Endothelial cell of umbilical vein (primary cell): ENCODE data around the gene TBC1D5. TPM values are rescaled to one million over a fixed set of nuclear protein-coding genes. Genes with fewer than 3 reads are reported as not detected.

Experiments used
- BruUV-seq: library from RNA; stranded (reverse); fragments of 400-500 nt; replicated peaks from 2 replicates; lab custom pipeline; 2021; lab: Mats Ljungman, UMichigan
- CTCF ChIA-PET: fragments of 300-600, 350-600 bp; sonication (Branson Sonifier 250); formaldehyde crosslinking; loops from one replicate; lab custom pipeline; 2021; ENCODE audit warnings: antibody characterized with exemption, inconsistent platforms; lab: Charles Lee
- POLR2A ChIA-PET: fragments of 300-600, 350-600 bp; sonication (Branson Sonifier 250); formaldehyde crosslinking; loops from one replicate; lab custom pipeline; 2021; ENCODE audit warnings: antibody characterized with exemption, inconsistent platforms; lab: Charles Lee
- DNase-seq: peaks from one replicate; pipeline ENCODE4 v3.0.0-alpha.2; 2011; ENCODE audit warnings: low read depth, low spot score
- FAIRE-seq: peaks from 2 replicates; lab custom pipeline; 2011; peaks lifted over from hg19 to GRCh38; lab: Jason Lieb, UNC
- H2AFZ ChIP-seq: 2 replicates; pipeline ENCODE4 v1.6.0; 2012; ENCODE audit warnings: low read depth, low read length, control low read depth, inconsistent platforms
- H3K27ac ChIP-seq: 2 replicates; pipeline ENCODE4 v1.5.1; 2011; ENCODE audit warnings: low read depth, mild to moderate bottlenecking, control low read depth, low read length, moderate library complexity; ENCODE audit not compliant: insufficient read depth
- H3K27me3 ChIP-seq, 2 experiments: 2 replicates each; pipeline versions ENCODE4 v1.6.0 to v1.6.1; 2011; ENCODE audit warnings: low read length in 2 of 2, mixed read lengths in 1 of 2; ENCODE audit not compliant: control insufficient read depth in 2 of 2, insufficient read depth in 2 of 2
- H3K36me3 ChIP-seq, 2 experiments: 2 replicates in 1 of 2; 3 replicates in 1 of 2; pipeline ENCODE4 v1.5.1; 2011; ENCODE audit warnings: low read length in 2 of 2, mild to moderate bottlenecking in 1 of 2, moderate library complexity in 1 of 2; ENCODE audit not compliant: control insufficient read depth in 2 of 2, insufficient read depth in 2 of 2; ENCODE audit errors: extremely low read depth in 1 of 2
- H3K4me1 ChIP-seq: 3 replicates; pipeline ENCODE4 v1.5.1; 2011; ENCODE audit warnings: mild to moderate bottlenecking, low read length; ENCODE audit not compliant: control insufficient read depth, insufficient read depth; ENCODE audit errors: extremely low read depth
- H3K4me2 ChIP-seq: 2 replicates; pipeline ENCODE4 v1.6.1; 2011; ENCODE audit warnings: low read length, control low read depth, mixed read lengths; ENCODE audit not compliant: insufficient read depth
- H3K4me3 ChIP-seq, 3 experiments: fragments of 200-600 bp in 1 of 3; sonication (generic), shearing (Covaris generic) in 1 of 3; replicated peaks in 1 of 3; 2 replicates each; pipeline ENCODE4 v1.5.1; 2011 to 2016; ENCODE audit warnings: control low read depth in 3 of 3, low read length in 3 of 3, mild to moderate bottlenecking in 2 of 3, inconsistent platforms in 1 of 3, low read depth in 1 of 3, moderate library complexity in 1 of 3; ENCODE audit not compliant: insufficient read depth in 1 of 3
- H3K79me2 ChIP-seq: 2 replicates; pipeline ENCODE4 v1.6.0; 2012; ENCODE audit warnings: low read length, inconsistent platforms; ENCODE audit not compliant: control insufficient read depth, insufficient read depth
- H3K9ac ChIP-seq: replicated peaks from 2 replicates; pipeline ENCODE3; 2011; ENCODE audit warnings: low read length, control low read depth; ENCODE audit not compliant: insufficient read depth; ENCODE audit errors: extremely low read depth
- H3K9me1 ChIP-seq: replicated peaks from 3 replicates; pipeline ENCODE4 v1.6.0; 2011; ENCODE audit warnings: mild to moderate bottlenecking, low read length; ENCODE audit not compliant: control insufficient read depth, insufficient read depth; ENCODE audit errors: extremely low read depth
- H3K9me3 ChIP-seq: replicated peaks from 2 replicates; pipeline ENCODE4 v1.5.1; 2012; ENCODE audit warnings: low read length, inconsistent platforms; ENCODE audit not compliant: control insufficient read depth, insufficient read depth
- H4K20me1 ChIP-seq: replicated peaks from 2 replicates; pipeline ENCODE3; 2011; ENCODE audit warnings: mild to moderate bottlenecking, low read length; ENCODE audit not compliant: control insufficient read depth, insufficient read depth; ENCODE audit errors: extremely low read depth
- EZH2 ChIP-seq: IDR thresholded peaks from 2 replicates; pipeline ENCODE4 v1.6.1; 2012; ENCODE audit warnings: borderline replicate concordance, low read depth, mild to moderate bottlenecking, moderate library complexity, low read length, inconsistent platforms; ENCODE audit not compliant: severe bottlenecking
- FOS ChIP-seq: IDR thresholded peaks from 2 replicates; pipeline ENCODE4 v1.6.1; 2011; ENCODE audit warnings: mild to moderate bottlenecking, low read length, moderate library complexity, borderline replicate concordance; ENCODE audit not compliant: insufficient read depth
- GATA2 ChIP-seq: IDR thresholded peaks from 2 replicates; pipeline ENCODE4 v1.7.0; 2011; ENCODE audit warnings: low read depth, mild to moderate bottlenecking, moderate library complexity, mixed read lengths, low read length; ENCODE audit not compliant: insufficient read length, insufficient read depth
- JUN ChIP-seq: IDR thresholded peaks from 2 replicates; pipeline ENCODE4 v1.6.1; 2011; ENCODE audit warnings: borderline replicate concordance, low read depth; ENCODE audit not compliant: insufficient read length, insufficient read depth
- MYC ChIP-seq: IDR thresholded peaks from one replicate; pipeline ENCODE4 v1.6.1; 2011; ENCODE audit warnings: mild to moderate bottlenecking, low read depth, low read length
- POLR2A ChIP-seq: IDR thresholded peaks from 2 replicates; pipeline ENCODE4 v1.6.1; 2012; ENCODE audit warnings: low read depth, mild to moderate bottlenecking, control low read depth, low read length
- POLR2AphosphoS5 ChIP-seq: IDR thresholded peaks from 2 replicates; pipeline ENCODE4 v1.6.1; 2012; ENCODE audit warnings: low read depth, mild to moderate bottlenecking, control low read depth, low read length, moderate library complexity; ENCODE audit not compliant: insufficient read depth
- dilution Hi-C: fragments of 300-500 bp; cut with MboI; formaldehyde crosslinking; loops from one replicate; pipeline ENCODE4 v1.15.0; 2019; ENCODE audit warnings: low sequenced_read_pairs; ENCODE audit not compliant: extremely low pct_ligation_motif_present
- intact Hi-C: fragments of 100-400 bp; cut with micrococcal nuclease; formaldehyde crosslinking; loops from one replicate; pipeline ENCODE4 v1.10.0; 2022
- polyA plus RNA-seq, 4 experiments: library from polyadenylated mRNA; depleted of rRNA in 3 of 4; stranded (reverse) in 3 of 4; unstranded in 1 of 4; fragments of >200 nt; gene quantifications; 2 replicates each; pipeline versions ENCODE4 v1.2.1 to v1.2.3, GENCODE V29; 2011 to 2012; ENCODE audit warnings: missing spikeins in 1 of 4
- total RNA-seq: library from RNA; stranded (reverse); gene quantifications from 2 replicates; pipeline ENCODE4 v1.2.3, GENCODE V29; 2021
- TF ChIP-seq, protein P1 (sequence below): IDR thresholded peaks from 2 replicates; pipeline ENCODE4 v1.6.1; 2011; ENCODE audit not compliant: insufficient read depth, insufficient read length
- TF ChIP-seq, protein P2 (sequence below), 2 donors: IDR thresholded peaks; 1 replicate in 1 of 2; 2 replicates in 1 of 2; pipeline ENCODE4 v1.5.1; 2011; ENCODE audit warnings: low read length in 2 of 2, mild to moderate bottlenecking in 2 of 2, moderate library complexity in 2 of 2, control low read depth in 1 of 2, inconsistent platforms in 1 of 2, low read depth in 1 of 2; ENCODE audit not compliant: insufficient read depth in 1 of 2; ENCODE audit errors: extremely low read depth in 1 of 2

The TBC1D5 gene
- total and polyA plus RNA-seq, 2 donors (not counting 3 experiments of a cell fraction or from before 2014, with no cell fraction given): 17.5 to 44.7 TPM

- no peak overlapping the region for H3K9ac ChIP-seq
- DNase-seq (no peak), FAIRE-seq (no peak)
- H3K9me1 ChIP-seq: no peaks in the 10 kb centered on the region
- BruUV-seq: no TSS peak
- no peaks in the 10 kb centered on the region for H3K4me1 ChIP-seq
- no peak overlapping the region for H2AFZ ChIP-seq
- no peaks in the 10 kb centered on the region for H3K36me3 ChIP-seq
- H3K79me2 ChIP-seq: no peaks in the 10 kb centered on the region
- no peaks in the 10 kb centered on the region for H3K27me3 ChIP-seq
- POLR2A ChIA-PET: no interaction called here
- H3K27ac ChIP-seq: no peak overlapping the region
- intact Hi-C loops: no loop called here
- H3K9me3 ChIP-seq: no peaks in the 10 kb centered on the region
- no peaks in the 10 kb centered on the region for H4K20me1 ChIP-seq
- H3K4me2 ChIP-seq: no peak overlapping the region
- TF ChIP-seq POLR2AphosphoS5 (no peak), JUN (no peak), POLR2A (no peak), MYC (no peak), EZH2 (no peak), FOS (no peak), GATA2 (no peak)
- TF ChIP-seq, protein P1, sequence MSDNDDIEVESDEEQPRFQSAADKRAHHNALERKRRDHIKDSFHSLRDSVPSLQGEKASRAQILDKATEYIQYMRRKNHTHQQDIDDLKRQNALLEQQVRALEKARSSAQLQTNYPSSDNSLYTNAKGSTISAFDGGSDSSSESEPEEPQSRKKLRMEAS: no peak
- TF ChIP-seq, protein P2, sequence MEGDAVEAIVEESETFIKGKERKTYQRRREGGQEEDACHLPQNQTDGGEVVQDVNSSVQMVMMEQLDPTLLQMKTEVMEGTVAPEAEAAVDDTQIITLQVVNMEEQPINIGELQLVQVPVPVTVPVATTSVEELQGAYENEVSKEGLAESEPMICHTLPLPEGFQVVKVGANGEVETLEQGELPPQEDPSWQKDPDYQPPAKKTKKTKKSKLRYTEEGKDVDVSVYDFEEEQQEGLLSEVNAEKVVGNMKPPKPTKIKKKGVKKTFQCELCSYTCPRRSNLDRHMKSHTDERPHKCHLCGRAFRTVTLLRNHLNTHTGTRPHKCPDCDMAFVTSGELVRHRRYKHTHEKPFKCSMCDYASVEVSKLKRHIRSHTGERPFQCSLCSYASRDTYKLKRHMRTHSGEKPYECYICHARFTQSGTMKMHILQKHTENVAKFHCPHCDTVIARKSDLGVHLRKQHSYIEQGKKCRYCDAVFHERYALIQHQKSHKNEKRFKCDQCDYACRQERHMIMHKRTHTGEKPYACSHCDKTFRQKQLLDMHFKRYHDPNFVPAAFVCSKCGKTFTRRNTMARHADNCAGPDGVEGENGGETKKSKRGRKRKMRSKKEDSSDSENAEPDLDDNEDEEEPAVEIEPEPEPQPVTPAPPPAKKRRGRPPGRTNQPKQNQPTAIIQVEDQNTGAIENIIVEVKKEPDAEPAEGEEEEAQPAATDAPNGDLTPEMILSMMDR (IDR thresholded peaks at IDR 0.05; ENCODE audit: extremely low read depth in 1 of 2, insufficient read depth in 1 of 2, low read depth in 1 of 2, low read length in 2 of 2): no peak
- no peak overlapping the region for H3K4me3 ChIP-seq
- CTCF ChIA-PET: interaction anchor here (1.4 kb wide), 1 partner anchor 348 kb away, joined by 3 read pairs; no protein-coding TSS in a partner anchor
- dilution Hi-C loops: no loop called here
These were observed 565.7 kb downstream of the TBC1D5 start for GRCh38 chr3:17176757-17177156.
